Measurements from ENCODE around the gene ME3.

ME3 gene

GRCh38 chr11:86672007-86672621 is at the start of gene ME3:
TSS of gene ME3 (minus strand) at chr11:86672616.
- peak; percentile 78 for DNase-seq

GRCh38 chr11:86722006-86722405 is 49.6 kb upstream of the ME3 start:
- no peak for DNase-seq

GRCh38 chr11:86720546-86720945 is 48.1 kb upstream of the ME3 start:
- no peak for DNase-seq

GRCh38 chr11:86719781-86720463 is 47.5 kb upstream of the ME3 start:
- peak; percentile 67 for DNase-seq

- DNase-seq: no peak
These were observed 46.6 kb upstream of the ME3 start for GRCh38 chr11:86718999-86719398.

GRCh38 chr11:86718521-86718920 is 46.1 kb upstream of the ME3 start:
- no peak for DNase-seq

- DNase-seq: peak; percentile 59
These were observed 45.5 kb upstream of the ME3 start for GRCh38 chr11:86717817-86718501.

GRCh38 chr11:86715611-86716010 is 43.2 kb upstream of the ME3 start:
- DNase-seq: no peak

GRCh38 chr11:86713552-86713951 is 41.1 kb upstream of the ME3 start:
- DNase-seq: no peak

- no peak for DNase-seq
These were observed 38.5 kb upstream of the ME3 start for GRCh38 chr11:86710936-86711335.

GRCh38 chr11:86708669-86709068 is 36.3 kb upstream of the ME3 start:
- no peak for DNase-seq

GRCh38 chr11:86706338-86707131 is 34.1 kb upstream of the ME3 start:
- no peak for DNase-seq

GRCh38 chr11:86704710-86705109 is 32.3 kb upstream of the ME3 start:
- no peak for DNase-seq

- DNase-seq: no peak
These were observed 31.6 kb upstream of the ME3 start for GRCh38 chr11:86703987-86704386.

- no peak for DNase-seq
These were observed 30.0 kb upstream of the ME3 start for GRCh38 chr11:86702220-86702983.

GRCh38 chr11:86699040-86699791 is 26.8 kb upstream of the ME3 start:
- DNase-seq: no peak

- no peak for DNase-seq
These were observed 26.2 kb upstream of the ME3 start for GRCh38 chr11:86698639-86699038.

- no peak for DNase-seq
These were observed 24.0 kb upstream of the ME3 start for GRCh38 chr11:86696451-86696850.

- no peak for DNase-seq
These were observed 23.6 kb upstream of the ME3 start for GRCh38 chr11:86696004-86696403.

- no peak for DNase-seq
These were observed 23.0 kb upstream of the ME3 start for GRCh38 chr11:86695373-86695772.

GRCh38 chr11:86693518-86693917 is 21.1 kb upstream of the ME3 start:
- no peak for DNase-seq

- DNase-seq: no peak
These were observed 20.3 kb upstream of the ME3 start for GRCh38 chr11:86692746-86693145.

All from islet precursor cell (in vitro differentiated cells).